ENCODE measurements around the gene SAMD13.

GRCh38 chr1:84255582-84255981 is 45.9 kb upstream of the SAMD13 start:
- TF ChIP-seq CTCF (IDR thresholded peaks at IDR 0.05; ENCODE audit: poor library complexity, severe bottlenecking) (no peak), POLR2AphosphoS5 (IDR thresholded peaks at IDR 0.05) (no peak), REST (IDR thresholded peaks at IDR 0.05; ENCODE audit: borderline replicate concordance) (no peak), EZH2 (IDR thresholded peaks at IDR 0.05; ENCODE audit: borderline replicate concordance, insufficient read depth, low read length, poor library complexity, severe bottlenecking) (no peak), TAF1 (IDR thresholded peaks at IDR 0.05; ENCODE audit: low read depth) (no peak), MXI1 (conservative IDR thresholded peaks at IDR 0.05; ENCODE audit: poor library complexity, severe bottlenecking) (no peak), EP300 (conservative IDR thresholded peaks at IDR 0.05; ENCODE audit: poor library complexity, severe bottlenecking) (no peak)
